T-helper 1 cell treated with Interleukin-12 subunit alpha and Interleukin-12 subunit beta and Interleukin-4 antibody, amounts not matched to agents 30 μg/mL and 1 μg/mL, for 36 hours (primary cell): Measurements from ENCODE around the gene GABRG2.
"Not testable (repeated sequence)": the region's sequence is repeated elsewhere in the genome, so short reads cannot be mapped to it uniquely, and the experiment has no call there.

Experiments
- H3K27ac Mint-ChIP-seq: one replicate; pipeline ENCODE4 v1.8.0; 2021; ENCODE audit warnings: mild to moderate bottlenecking, mixed read lengths
- H3K27me3 Mint-ChIP-seq: one replicate; pipeline ENCODE4 v1.8.0; 2021; ENCODE audit warnings: low read depth, mixed read lengths
- H3K36me3 Mint-ChIP-seq: one replicate; pipeline ENCODE4 v1.8.0; 2021; ENCODE audit warnings: low read depth, mixed read lengths
- H3K4me1 Mint-ChIP-seq: one replicate; pipeline ENCODE4 v1.8.0; 2021; ENCODE audit warnings: low read depth, mixed read lengths
- H3K4me3 Mint-ChIP-seq: one replicate; pipeline ENCODE4 v1.8.0; 2021; ENCODE audit warnings: mild to moderate bottlenecking, moderate library complexity, mixed read lengths
- H3K9me3 Mint-ChIP-seq: one replicate; pipeline ENCODE4 v1.8.0; 2021; ENCODE audit warnings: mixed read lengths

Gene GABRG2

GRCh38 chr5:162067655-162068411 is at the start of gene GABRG2:
Gene GABRG2, plus strand, starts transcription at chr5:162067773. Its CDS starts 227 bp downstream, at chr5:162068000.
- Mint-ChIP-seq H3K9me3 (peaks cover 4% of the 10 kb centered on the region), H3K36me3 (no peaks in the 10 kb centered on the region), H3K4me3 (no peak within 1 kb of the TSS), H3K27me3 (no peaks in the 10 kb centered on the region), H3K27ac (no peak within 1 kb of the TSS), H3K4me1 (no peaks in the 10 kb centered on the region)

GRCh38 chr5:162025312-162025711 is 42.3 kb upstream of the GABRG2 start:
- Mint-ChIP-seq H3K36me3 (no peaks in the 10 kb centered on the region), H3K4me1 (no peaks in the 10 kb centered on the region), H3K9me3 (peaks cover 4% of the 10 kb centered on the region), H3K27ac (no peak overlapping the region), H3K27me3 (no peaks in the 10 kb centered on the region), H3K4me3 (no peak overlapping the region)

GRCh38 chr5:162026803-162027202 is 40.8 kb upstream of the GABRG2 start:
- Mint-ChIP-seq H3K4me3 (no peak overlapping the region), H3K36me3 (no peaks in the 10 kb centered on the region), H3K9me3 (peaks cover 4% of the 10 kb centered on the region), H3K27ac (no peak overlapping the region), H3K4me1 (no peaks in the 10 kb centered on the region), H3K27me3 (no peaks in the 10 kb centered on the region)

- no peak overlapping the region for H3K4me3 Mint-ChIP-seq
- no peaks in the 10 kb centered on the region for H3K27me3 Mint-ChIP-seq
- no peak overlapping the region for H3K27ac Mint-ChIP-seq
- H3K4me1 Mint-ChIP-seq: no peaks in the 10 kb centered on the region
- H3K9me3 Mint-ChIP-seq: peaks cover 4% of the 10 kb centered on the region
- H3K36me3 Mint-ChIP-seq: no peaks in the 10 kb centered on the region
Observed at GRCh38 chr5:162037431-162037830, 30.1 kb upstream of the GABRG2 start.

GRCh38 chr5:162047279-162047678 is 20.3 kb upstream of the GABRG2 start:
- Mint-ChIP-seq H3K27me3 (no peaks in the 10 kb centered on the region), H3K9me3 (no peaks in the 10 kb centered on the region), H3K36me3 (no peaks in the 10 kb centered on the region), H3K27ac (no peak overlapping the region), H3K4me3 (no peak overlapping the region), H3K4me1 (no peaks in the 10 kb centered on the region)

GRCh38 chr5:162052676-162053075 is 14.9 kb upstream of the GABRG2 start:
- H3K27me3 Mint-ChIP-seq: no peaks in the 10 kb centered on the region
- H3K36me3 Mint-ChIP-seq: no peaks in the 10 kb centered on the region
- no peaks in the 10 kb centered on the region for H3K4me1 Mint-ChIP-seq
- H3K27ac Mint-ChIP-seq: no peak overlapping the region
- peaks cover 10% of the 10 kb centered on the region for H3K9me3 Mint-ChIP-seq
- no peak overlapping the region for H3K4me3 Mint-ChIP-seq

- H3K9me3 Mint-ChIP-seq: peaks cover 10% of the 10 kb centered on the region
- not testable (repeated sequence) for H3K4me3 Mint-ChIP-seq, H3K27ac Mint-ChIP-seq, H3K36me3 Mint-ChIP-seq, H3K27me3 Mint-ChIP-seq, H3K4me1 Mint-ChIP-seq
Observed at GRCh38 chr5:162055095-162055494, 12.5 kb upstream of the GABRG2 start.

GRCh38 chr5:162067162-162067561 is 411 bp upstream of the GABRG2 start:
- Mint-ChIP-seq H3K9me3 (peaks cover 4% of the 10 kb centered on the region), H3K36me3 (no peaks in the 10 kb centered on the region), H3K27ac (no peak overlapping the region), H3K4me1 (no peaks in the 10 kb centered on the region), H3K4me3 (no peak overlapping the region), H3K27me3 (no peaks in the 10 kb centered on the region)

- H3K27me3 Mint-ChIP-seq: no peaks in the 10 kb centered on the region
- H3K36me3 Mint-ChIP-seq: no peaks in the 10 kb centered on the region
- H3K4me1 Mint-ChIP-seq: no peaks in the 10 kb centered on the region
- no peak overlapping the region for H3K4me3 Mint-ChIP-seq
- H3K9me3 Mint-ChIP-seq: peaks cover 4% of the 10 kb centered on the region
- no peak overlapping the region for H3K27ac Mint-ChIP-seq
Observed at GRCh38 chr5:162068412-162068811, 839 bp downstream of the GABRG2 start.

GRCh38 chr5:162068936-162069335 is 1.4 kb downstream of the GABRG2 start:
- peaks cover 4% of the 10 kb centered on the region for H3K9me3 Mint-ChIP-seq
- no peak overlapping the region for H3K27ac Mint-ChIP-seq
- H3K27me3 Mint-ChIP-seq: no peaks in the 10 kb centered on the region
- H3K4me1 Mint-ChIP-seq: no peaks in the 10 kb centered on the region
- H3K4me3 Mint-ChIP-seq: no peak overlapping the region
- no peaks in the 10 kb centered on the region for H3K36me3 Mint-ChIP-seq

- Mint-ChIP-seq H3K9me3 (no peaks in the 10 kb centered on the region), H3K36me3 (no peaks in the 10 kb centered on the region), H3K27me3 (no peaks in the 10 kb centered on the region), H3K27ac (no peak overlapping the region), H3K4me1 (no peaks in the 10 kb centered on the region), H3K4me3 (no peak overlapping the region)
Observed at GRCh38 chr5:162078805-162079204, 11.2 kb downstream of the GABRG2 start.

- no peaks in the 10 kb centered on the region for H3K36me3 Mint-ChIP-seq
- no peaks in the 10 kb centered on the region for H3K27me3 Mint-ChIP-seq
- no peak overlapping the region for H3K4me3 Mint-ChIP-seq
- no peaks in the 10 kb centered on the region for H3K9me3 Mint-ChIP-seq
- no peaks in the 10 kb centered on the region for H3K4me1 Mint-ChIP-seq
- H3K27ac Mint-ChIP-seq: no peak overlapping the region
Observed at GRCh38 chr5:162091336-162091735, 23.8 kb downstream of the GABRG2 start.

- no peak overlapping the region for H3K4me3 Mint-ChIP-seq
- no peaks in the 10 kb centered on the region for H3K27me3 Mint-ChIP-seq
- no peaks in the 10 kb centered on the region for H3K4me1 Mint-ChIP-seq
- no peaks in the 10 kb centered on the region for H3K36me3 Mint-ChIP-seq
- H3K9me3 Mint-ChIP-seq: no peaks in the 10 kb centered on the region
- H3K27ac Mint-ChIP-seq: no peak overlapping the region
Observed at GRCh38 chr5:162096448-162096847, 28.9 kb downstream of the GABRG2 start.

GRCh38 chr5:162107591-162107990 is 40.0 kb downstream of the GABRG2 start:
- Mint-ChIP-seq H3K9me3 (peaks cover 3% of the 10 kb centered on the region), H3K4me3 (no peak overlapping the region), H3K36me3 (no peaks in the 10 kb centered on the region), H3K4me1 (no peaks in the 10 kb centered on the region), H3K27ac (no peak overlapping the region), H3K27me3 (no peaks in the 10 kb centered on the region)

- H3K9me3 Mint-ChIP-seq: no peaks in the 10 kb centered on the region
- no peak overlapping the region for H3K27ac Mint-ChIP-seq
- H3K36me3 Mint-ChIP-seq: no peaks in the 10 kb centered on the region
- H3K4me3 Mint-ChIP-seq: no peak overlapping the region
- no peaks in the 10 kb centered on the region for H3K4me1 Mint-ChIP-seq
- H3K27me3 Mint-ChIP-seq: no peaks in the 10 kb centered on the region
Observed at GRCh38 chr5:162119801-162120200, 52.2 kb downstream of the GABRG2 start.

GRCh38 chr5:162128117-162128516 is 60.5 kb downstream of the GABRG2 start:
- Mint-ChIP-seq H3K27ac (no peak overlapping the region), H3K9me3 (no peaks in the 10 kb centered on the region), H3K36me3 (no peaks in the 10 kb centered on the region), H3K27me3 (no peaks in the 10 kb centered on the region), H3K4me3 (no peak overlapping the region), H3K4me1 (no peaks in the 10 kb centered on the region)
